Activated CD4-positive, alpha-beta T cell treated with anti-CD3 and anti-CD28 coated beads, Interleukin-2, Interleukin-6, amounts not matched to agents 100 ng/mL and 50 ng/mL, durations not matched to agents 16 hours and 8 hours (primary cell): ENCODE measurements around the gene FTL.
"Not testable (repeated sequence)": the region's sequence is repeated elsewhere in the genome, so short reads cannot be mapped to it uniquely, and the experiment has no call there.

Source experiments
- DNase-seq: peaks from one replicate; pipeline ENCODE4 v3.0.0-alpha.2; 2020

Gene FTL

DNA sequence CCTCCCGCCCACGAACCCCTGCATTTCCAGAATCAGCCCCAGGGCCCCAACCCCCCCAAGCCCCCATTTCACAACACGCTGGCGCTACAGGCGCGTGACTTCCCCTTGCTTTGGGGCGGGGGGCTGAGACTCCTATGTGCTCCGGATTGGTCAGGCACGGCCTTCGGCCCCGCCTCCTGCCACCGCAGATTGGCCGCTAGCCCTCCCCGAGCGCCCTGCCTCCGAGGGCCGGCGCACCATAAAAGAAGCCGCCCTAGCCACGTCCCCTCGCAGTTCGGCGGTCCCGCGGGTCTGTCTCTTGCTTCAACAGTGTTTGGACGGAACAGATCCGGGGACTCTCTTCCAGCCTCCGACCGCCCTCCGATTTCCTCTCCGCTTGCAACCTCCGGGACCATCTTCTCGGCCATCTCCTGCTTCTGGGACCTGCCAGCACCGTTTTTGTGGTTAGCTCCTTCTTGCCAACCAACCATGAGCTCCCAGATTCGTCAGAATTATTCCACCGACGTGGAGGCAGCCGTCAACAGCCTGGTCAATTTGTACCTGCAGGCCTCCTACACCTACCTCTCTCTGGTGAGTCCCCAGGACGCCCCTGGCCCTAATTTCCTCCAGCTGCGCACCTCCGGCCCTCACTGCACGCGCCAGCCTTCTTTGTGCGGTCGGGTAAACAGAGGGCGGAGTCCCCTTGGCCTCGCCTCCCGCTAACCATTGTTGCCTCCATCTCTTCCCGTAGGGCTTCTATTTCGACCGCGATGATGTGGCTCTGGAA is at the start of gene FTL:
TSS of gene FTL (plus strand) at position 270 of the 766 bp plus-strand sequence. CDS start at position 469, 199 bp downstream.
- DNase-seq, result peak; percentile 98

- no peak for DNase-seq
Observed at GRCh38 chr19:48915757-48916156, 49.4 kb upstream of the FTL start.

DNA sequence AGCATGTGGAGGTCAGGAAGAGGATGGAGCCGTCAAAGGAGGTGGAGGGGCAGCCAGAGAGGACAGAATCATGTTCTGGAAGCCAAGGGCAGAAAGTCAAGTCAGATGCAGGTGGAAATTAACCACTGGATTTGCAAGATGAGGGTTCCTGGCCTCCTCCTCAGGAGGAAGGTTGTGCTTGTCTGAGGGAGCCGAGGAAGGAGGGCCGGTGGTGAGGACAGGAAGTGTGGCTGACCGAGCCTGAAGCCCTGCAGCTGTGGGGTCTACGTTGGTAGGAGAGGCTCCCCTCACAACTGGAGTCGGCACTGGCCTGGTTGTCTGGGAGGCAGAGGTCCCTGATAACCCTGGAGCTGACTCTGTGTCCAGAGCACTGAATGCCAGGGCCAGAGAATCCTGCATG is 47.0 kb upstream of the FTL start:
- DNase-seq, result no peak

- DNase-seq, result peak; percentile 40
Observed at GRCh38 chr19:48918801-48919247, 46.3 kb upstream of the FTL start.

- not testable (repeated sequence) for DNase-seq
Observed at GRCh38 chr19:48919271-48919670, 45.8 kb upstream of the FTL start.

DNA sequence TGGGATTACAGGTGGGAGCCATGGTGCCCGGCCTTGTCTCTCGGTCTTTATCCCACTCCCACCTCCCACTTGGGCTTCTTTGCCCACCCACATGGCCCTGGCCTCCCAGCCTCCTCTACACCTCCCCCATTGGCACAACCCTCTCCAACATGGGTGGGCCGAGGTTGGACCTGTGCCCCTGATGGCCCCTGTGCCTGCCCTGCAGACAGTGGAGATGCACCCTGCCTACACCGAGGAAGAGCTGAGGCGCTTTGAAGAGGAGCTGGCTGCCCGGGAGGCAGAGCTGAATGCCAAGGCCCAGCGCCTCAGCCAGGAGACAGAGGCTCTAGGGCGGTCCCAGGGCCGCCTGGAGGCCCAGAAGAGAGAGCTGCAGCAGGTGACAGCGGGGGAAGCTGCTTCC is 44.2 kb upstream of the FTL start:
- no peak for DNase-seq

DNA sequence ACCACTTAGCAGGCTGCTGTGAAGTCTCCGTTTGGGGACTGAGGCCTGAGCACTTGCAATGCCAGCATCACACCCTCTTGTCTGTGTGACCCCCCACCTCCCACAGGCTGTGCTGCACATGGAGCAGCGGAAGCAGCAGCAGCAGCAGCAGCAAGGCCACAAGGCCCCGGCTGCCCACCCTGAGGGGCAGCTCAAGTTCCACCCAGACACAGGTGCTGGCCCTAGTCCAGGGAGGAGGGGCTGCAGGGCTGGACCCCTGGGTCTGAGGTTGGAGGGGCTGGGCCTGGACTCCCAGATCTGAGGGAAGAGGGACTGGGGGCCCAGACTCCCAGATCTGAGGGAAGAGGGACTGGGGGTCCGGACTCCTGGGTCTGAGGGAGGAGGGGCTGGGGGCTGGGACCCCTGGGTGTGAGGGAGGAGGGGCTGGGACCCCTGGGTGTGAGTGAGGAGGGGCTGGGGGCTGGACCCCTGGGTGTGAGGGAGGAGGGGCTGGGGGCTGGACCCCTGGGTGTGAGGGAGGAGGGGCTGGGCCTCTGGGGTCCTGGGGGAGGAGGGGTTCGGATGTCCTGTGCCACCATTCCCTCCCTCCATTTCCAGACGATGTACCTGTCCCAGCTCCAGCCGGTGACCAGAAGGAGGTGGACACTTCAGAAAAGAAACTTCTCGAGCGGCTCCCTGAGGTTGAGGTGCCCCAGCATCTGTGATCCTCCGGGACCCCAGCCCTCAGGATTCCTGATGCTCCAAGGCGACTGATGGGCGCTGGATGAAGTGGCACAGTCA is 43.2 kb upstream of the FTL start:
- DNase-seq, result no peak

DNA sequence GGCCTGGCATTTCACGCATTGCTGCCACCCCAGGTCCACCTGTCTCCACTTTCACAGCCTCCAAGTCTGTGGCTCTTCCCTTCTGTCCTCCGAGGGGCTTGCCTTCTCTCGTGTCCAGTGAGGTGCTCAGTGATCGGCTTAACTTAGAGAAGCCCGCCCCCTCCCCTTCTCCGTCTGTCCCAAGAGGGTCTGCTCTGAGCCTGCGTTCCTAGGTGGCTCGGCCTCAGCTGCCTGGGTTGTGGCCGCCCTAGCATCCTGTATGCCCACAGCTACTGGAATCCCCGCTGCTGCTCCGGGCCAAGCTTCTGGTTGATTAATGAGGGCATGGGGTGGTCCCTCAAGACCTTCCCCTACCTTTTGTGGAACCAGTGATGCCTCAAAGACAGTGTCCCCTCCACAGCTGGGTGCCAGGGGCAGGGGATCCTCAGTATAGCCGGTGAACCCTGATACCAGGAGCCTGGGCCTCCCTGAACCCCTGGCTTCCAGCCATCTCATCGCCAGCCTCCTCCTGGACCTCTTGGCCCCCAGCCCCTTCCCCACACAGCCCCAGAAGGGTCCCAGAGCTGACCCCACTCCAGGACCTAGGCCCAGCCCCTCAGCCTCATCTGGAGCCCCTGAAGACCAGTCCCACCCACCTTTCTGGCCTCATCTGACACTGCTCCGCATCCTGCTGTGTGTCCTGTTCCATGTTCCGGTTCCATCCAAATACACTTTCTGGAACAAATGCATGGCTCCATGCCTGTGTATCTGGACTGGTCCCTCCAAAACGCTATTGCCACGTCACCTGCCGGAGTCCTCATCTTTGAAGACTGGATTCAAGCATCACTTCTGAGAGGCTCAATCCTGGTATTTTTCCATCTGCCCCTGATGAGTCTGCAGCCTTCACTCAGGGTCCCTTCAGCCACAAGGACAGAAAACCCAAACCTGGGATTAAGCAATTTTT is 42.3 kb upstream of the FTL start:
- no peak for DNase-seq

GRCh38 chr19:48925240-48925843 is 39.8 kb upstream of the FTL start:
- no peak for DNase-seq

DNA sequence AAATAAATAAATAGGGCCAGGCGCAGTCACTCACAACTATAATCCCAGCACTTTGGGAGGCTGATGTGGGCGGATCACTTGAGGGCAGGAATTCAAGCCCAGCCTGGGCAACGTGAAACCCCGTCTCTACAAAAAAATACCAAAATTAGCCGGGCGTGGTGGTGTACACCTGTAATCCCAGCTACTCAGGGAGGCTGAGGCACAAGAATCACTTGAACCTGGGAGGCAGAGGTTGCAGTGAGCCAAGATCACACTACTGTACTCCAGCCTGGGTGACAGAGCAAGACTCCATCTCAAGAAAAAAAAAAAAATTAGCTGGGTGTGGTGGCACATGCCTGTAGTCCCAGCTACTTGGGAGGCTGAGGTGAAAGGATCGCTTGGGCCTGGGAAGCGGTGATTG is 39.2 kb upstream of the FTL start:
- DNase-seq, result not testable (repeated sequence)

DNA sequence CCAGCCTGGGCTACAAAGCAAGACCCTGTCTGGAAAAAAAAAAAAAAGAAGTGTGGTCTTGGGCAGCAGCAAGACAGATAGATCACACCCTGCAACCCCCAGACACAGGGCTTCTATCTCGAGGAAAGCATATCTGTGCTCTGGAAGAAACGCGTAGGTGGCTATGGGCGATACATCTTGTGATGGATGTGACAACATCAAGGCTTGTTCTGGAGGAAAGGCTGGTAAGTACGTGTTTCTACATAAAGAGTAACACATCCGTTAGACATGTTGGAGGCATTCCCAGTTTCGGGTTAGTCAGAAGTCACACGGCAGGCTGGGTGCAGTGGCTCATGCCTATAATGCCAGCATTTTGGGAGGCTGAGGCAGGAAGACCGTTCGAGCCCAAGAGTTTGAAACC is 38.2 kb upstream of the FTL start:
- DNase-seq, result peak; percentile 32

- DNase-seq, result not testable (repeated sequence)
Observed at GRCh38 chr19:48927692-48928091, 37.4 kb upstream of the FTL start.

GRCh38 chr19:48928164-48929025 is 36.7 kb upstream of the FTL start:
- no peak for DNase-seq

- DNase-seq, result peak; percentile 84
Observed at GRCh38 chr19:48933382-48933932, 31.7 kb upstream of the FTL start, which contains the start of gene DHDH. DHDH (plus strand) TSS chr19:48933699; CDS start chr19:48933722, 23 bp downstream.

GRCh38 chr19:48934837-48935236 is 30.3 kb upstream of the FTL start:
- no peak for DNase-seq

- no peak for DNase-seq
Observed at GRCh38 chr19:48935864-48936263, 29.2 kb upstream of the FTL start.

DNA sequence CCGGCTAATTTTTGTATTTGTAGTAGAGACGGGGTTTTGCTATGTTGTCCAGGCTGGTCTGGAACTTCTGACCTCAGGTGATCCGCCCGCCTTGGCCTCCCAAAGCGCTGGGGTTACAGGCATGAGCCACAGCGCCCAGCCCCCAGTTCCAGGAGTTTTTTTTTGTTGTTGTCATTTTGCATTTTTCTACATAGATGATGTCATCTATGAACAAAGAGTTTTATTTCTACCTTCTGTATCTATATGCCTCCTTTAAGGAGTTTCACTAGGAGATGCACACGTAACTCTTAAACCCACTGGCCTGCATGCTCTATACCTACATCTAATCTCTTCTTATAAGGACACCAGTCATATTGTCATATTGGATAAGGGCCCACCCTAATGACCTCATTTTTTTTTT is 26.9 kb upstream of the FTL start:
- no peak for DNase-seq

DNA sequence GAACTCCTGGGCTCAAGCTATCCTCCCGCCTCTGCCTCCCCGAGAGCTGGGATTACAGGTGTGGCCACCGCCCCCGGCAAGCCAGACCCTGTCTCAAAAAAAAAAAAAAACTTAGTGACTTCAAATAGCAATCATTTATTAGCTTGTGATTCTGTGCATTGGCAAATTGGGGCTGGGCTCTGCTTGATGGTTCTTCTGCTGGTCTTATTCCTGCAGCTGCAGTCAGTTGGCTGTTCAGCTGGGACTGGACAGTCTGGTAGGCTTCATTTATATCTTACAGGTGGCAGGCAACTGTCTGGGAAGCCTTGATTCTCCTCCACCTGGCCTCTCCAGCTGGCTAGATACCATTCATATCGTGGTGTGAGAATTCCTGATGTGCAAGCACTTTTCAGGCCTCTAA is 24.2 kb upstream of the FTL start:
- DNase-seq, result no peak

DNA sequence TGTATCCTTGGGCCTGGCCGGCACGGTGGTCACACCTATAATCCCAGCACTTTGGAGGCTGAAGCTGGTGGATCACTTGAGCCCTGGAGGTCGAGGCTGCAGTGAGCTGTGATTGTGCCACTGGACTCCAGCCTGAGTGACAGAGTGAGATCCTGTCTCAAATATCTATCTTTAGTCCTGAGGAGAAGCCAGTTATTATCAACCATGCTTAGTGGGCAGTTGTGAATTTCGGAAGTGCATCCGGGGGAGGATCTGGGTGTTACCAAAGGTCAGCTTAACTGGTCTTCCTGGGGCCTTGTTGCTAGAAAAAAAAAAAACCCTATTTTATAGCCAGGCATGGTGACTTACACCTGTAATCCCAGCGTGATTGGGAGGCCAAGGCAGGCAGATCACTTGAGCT is 22.0 kb upstream of the FTL start:
- DNase-seq, result no peak

DNA sequence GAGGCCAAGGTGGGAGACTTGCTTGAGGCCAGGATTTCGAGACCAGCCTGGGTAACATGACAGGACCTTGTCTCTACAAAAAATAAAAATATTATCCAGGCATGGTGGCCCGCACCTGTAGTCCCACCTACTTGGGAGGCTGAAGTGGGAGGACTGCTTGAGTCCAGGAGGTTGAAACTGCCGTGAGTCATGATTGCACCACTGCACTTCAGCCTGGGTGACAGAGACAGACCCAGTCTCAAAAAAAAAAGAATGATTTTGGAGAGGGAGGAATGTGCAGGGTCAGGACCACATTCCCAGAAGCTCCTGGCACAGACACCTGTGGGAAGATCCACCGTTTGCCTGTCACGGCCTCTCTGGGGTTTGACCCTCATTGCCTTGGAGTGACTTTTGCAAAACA is 19.7 kb upstream of the FTL start:
- DNase-seq, result no peak

- no peak for DNase-seq
Observed at GRCh38 chr19:48945817-48946216, 19.3 kb upstream of the FTL start.
